WTC11 (cell line): ENCODE measurements around the gene GRM5. TPM values are rescaled to one million over a fixed set of nuclear protein-coding genes. Genes with fewer than 3 reads are reported as not detected.

ENCODE experiments used
- ATAC-seq: fragments of 200-7000 bp; cut with Tn5 transposase; 2 replicates; pipeline ENCODE4 v1.10.0; 2021; ENCODE audit warnings: mild to moderate bottlenecking, moderate library complexity
- CTCF ChIA-PET: fragments of 300-600 bp; sonication (Branson Sonifier 250); formaldehyde crosslinking; loops from one replicate; lab custom pipeline; 2021; ENCODE audit warnings: antibody characterized with exemption; lab: Charles Lee
- POLR2A ChIA-PET: fragments of 350-600 bp; sonication (Branson Sonifier 250); formaldehyde crosslinking; loops from one replicate; lab custom pipeline; 2021; ENCODE audit warnings: antibody characterized with exemption; lab: Charles Lee
- DNase-seq: peaks from one replicate; pipeline ENCODE4 v3.0.0; 2021; ENCODE audit warnings: low spot score
- H3K27ac Mint-ChIP-seq: 2 replicates; pipeline ENCODE4 v1.8.0; 2021; ENCODE audit warnings: mixed read lengths
- H3K27me3 Mint-ChIP-seq: 2 replicates; pipeline ENCODE4 v1.8.0; 2021; ENCODE audit warnings: low read depth, mild to moderate bottlenecking, moderate library complexity, mixed read lengths
- H3K36me3 Mint-ChIP-seq: 2 replicates; pipeline ENCODE4 v1.8.0; 2021; ENCODE audit warnings: mixed read lengths
- H3K4me1 Mint-ChIP-seq: 2 replicates; pipeline ENCODE4 v1.8.0; 2022; ENCODE audit warnings: mixed read lengths
- H3K4me3 Mint-ChIP-seq: 2 replicates; pipeline ENCODE4 v1.8.0; 2021; ENCODE audit warnings: mild to moderate bottlenecking, moderate library complexity, mixed read lengths
- H3K9me3 Mint-ChIP-seq: 2 replicates; pipeline ENCODE4 v1.8.0; 2021; ENCODE audit warnings: mixed read lengths
- CREB1 ChIP-seq: sonication (generic); formaldehyde crosslinking; IDR thresholded peaks from 2 replicates; pipeline ENCODE4 v1.8.0; 2023; ENCODE audit warnings: mild to moderate bottlenecking, missing genetic modification reagents
- CREM ChIP-seq: sonication (generic); formaldehyde crosslinking; IDR thresholded peaks from 2 replicates; pipeline ENCODE4 v1.8.1; 2022; ENCODE audit warnings: mild to moderate bottlenecking, missing genetic modification reagents, moderate library complexity
- ELF4 ChIP-seq: sonication (generic); formaldehyde crosslinking; IDR thresholded peaks from 2 replicates; pipeline ENCODE4 v1.8.1; 2022; ENCODE audit warnings: low read depth, mild to moderate bottlenecking, moderate library complexity, missing genetic modification reagents
- FOXP1 ChIP-seq: sonication (generic); formaldehyde crosslinking; IDR thresholded peaks from 2 replicates; pipeline ENCODE4 v1.8.0; 2022; ENCODE audit warnings: missing genetic modification reagents, mild to moderate bottlenecking, moderate library complexity, borderline replicate concordance
- JAZF1 ChIP-seq: fragments of 250-450 bp; sonication (Bioruptor Pico); IDR thresholded peaks from 2 replicates; pipeline ENCODE4 v1.9.0; 2021; ENCODE audit warnings: moderate library complexity, mild to moderate bottlenecking, inconsistent platforms
- NFYB ChIP-seq: sonication (generic); formaldehyde crosslinking; conservative IDR thresholded peaks from 2 replicates; pipeline ENCODE4 v1.8.0; 2022; ENCODE audit warnings: low read depth, missing genetic modification reagents
- NR3C1 ChIP-seq: sonication (generic); formaldehyde crosslinking; conservative IDR thresholded peaks from 2 replicates; pipeline ENCODE4 v1.8.1; 2023; ENCODE audit warnings: low read depth, mild to moderate bottlenecking, missing genetic modification reagents
- SMAD4 ChIP-seq: sonication (generic); formaldehyde crosslinking; IDR thresholded peaks from 2 replicates; pipeline ENCODE4 v1.8.0; 2022; ENCODE audit warnings: mild to moderate bottlenecking, missing genetic modification reagents
- ZNF121 ChIP-seq: sonication (generic); formaldehyde crosslinking; IDR thresholded peaks from 2 replicates; pipeline ENCODE4 v1.8.0; 2023; ENCODE audit warnings: missing genetic modification reagents
- ZNF232 ChIP-seq: sonication (generic); formaldehyde crosslinking; IDR thresholded peaks from 2 replicates; pipeline ENCODE4 v1.8.0; 2022; ENCODE audit warnings: mild to moderate bottlenecking, missing genetic modification reagents
- ZNF396 ChIP-seq: fragments of 250-450 bp; sonication (Bioruptor Pico); IDR thresholded peaks from 2 replicates; pipeline ENCODE4 v1.8.0; 2021; ENCODE audit warnings: mild to moderate bottlenecking, moderate library complexity, borderline replicate concordance
- total RNA-seq: library from RNA; stranded (reverse); gene quantifications from 3 replicates; pipeline ENCODE4 v1.2.3, GENCODE V29; 2021
- TF ChIP-seq, protein P1 (sequence below): sonication (generic); formaldehyde crosslinking; IDR thresholded peaks from 2 replicates; pipeline ENCODE4 v1.8.1; 2022; ENCODE audit warnings: low read depth, missing genetic modification reagents, borderline replicate concordance
- TF ChIP-seq, protein P2 (sequence below): sonication (generic); formaldehyde crosslinking; IDR thresholded peaks from 2 replicates; pipeline ENCODE4 v1.8.0; 2022; ENCODE audit warnings: mild to moderate bottlenecking, missing genetic modification reagents
- TF ChIP-seq, protein P3 (sequence below): sonication (generic); formaldehyde crosslinking; IDR thresholded peaks from 2 replicates; pipeline ENCODE4 v1.8.1; 2023; ENCODE audit warnings: mild to moderate bottlenecking, missing genetic modification reagents, moderate library complexity
- TF ChIP-seq, protein P4 (sequence below): sonication (generic); formaldehyde crosslinking; IDR thresholded peaks from 2 replicates; pipeline ENCODE4 v1.8.1; 2023; ENCODE audit warnings: mild to moderate bottlenecking, missing genetic modification reagents
- TF ChIP-seq, protein P5 (sequence below): fragments of 250-450 bp; sonication (Bioruptor Pico); conservative IDR thresholded peaks from 2 replicates; pipeline ENCODE4 v1.9.0; 2021; ENCODE audit warnings: mild to moderate bottlenecking
- TF ChIP-seq, protein P6 (sequence below): sonication (generic); formaldehyde crosslinking; IDR thresholded peaks from 2 replicates; pipeline ENCODE4 v1.8.1; 2022; ENCODE audit warnings: low read depth, mild to moderate bottlenecking, moderate library complexity, missing genetic modification reagents, borderline replicate concordance
- TF ChIP-seq, protein P7 (sequence below): sonication (generic); formaldehyde crosslinking; conservative IDR thresholded peaks from 2 replicates; pipeline ENCODE4 v1.8.1; 2023; ENCODE audit warnings: mild to moderate bottlenecking, low read depth, missing genetic modification reagents, moderate library complexity
- TF ChIP-seq, protein P8 (sequence below): sonication (generic); formaldehyde crosslinking; IDR thresholded peaks from 2 replicates; pipeline ENCODE4 v1.8.1; 2023; ENCODE audit warnings: mild to moderate bottlenecking, missing genetic modification reagents, borderline replicate concordance
- TF ChIP-seq, protein P9 (sequence below): fragments of 250-450 bp; sonication (Bioruptor Pico); IDR thresholded peaks from 2 replicates; pipeline ENCODE4 v1.8.0; 2021; ENCODE audit warnings: mild to moderate bottlenecking

The GRM5 gene
- total RNA-seq, 1 experiment from 2014 or later = 0.13 TPM

DNA sequence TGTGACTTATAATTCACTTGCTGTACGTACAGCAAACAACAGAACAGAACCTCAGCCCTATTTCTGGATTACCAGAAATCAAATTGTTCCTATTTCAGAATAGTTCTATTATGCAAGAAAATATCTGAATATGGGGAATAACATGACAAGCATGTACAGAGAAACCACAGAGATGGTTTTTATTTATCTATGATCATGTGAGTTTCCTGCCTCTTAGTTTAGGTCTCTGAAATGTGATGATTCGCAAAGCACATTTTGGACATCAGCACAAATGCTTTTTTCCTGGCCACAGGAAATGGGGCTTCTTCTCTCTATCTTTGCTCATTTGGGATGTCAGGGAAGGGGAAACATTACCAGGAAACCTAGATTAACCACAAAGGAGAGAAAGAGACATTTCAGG lies 461.5 kb downstream of the GRM5 start:
- no peak for DNase-seq
- peaks cover 12% of the 10 kb centered on the region for H3K9me3 Mint-ChIP-seq
- no peak for TF ChIP-seq NR3C1 (CRISPR knock-in tag)
- TF ChIP-seq CREM = no peak
- TF ChIP-seq, protein P1, sequence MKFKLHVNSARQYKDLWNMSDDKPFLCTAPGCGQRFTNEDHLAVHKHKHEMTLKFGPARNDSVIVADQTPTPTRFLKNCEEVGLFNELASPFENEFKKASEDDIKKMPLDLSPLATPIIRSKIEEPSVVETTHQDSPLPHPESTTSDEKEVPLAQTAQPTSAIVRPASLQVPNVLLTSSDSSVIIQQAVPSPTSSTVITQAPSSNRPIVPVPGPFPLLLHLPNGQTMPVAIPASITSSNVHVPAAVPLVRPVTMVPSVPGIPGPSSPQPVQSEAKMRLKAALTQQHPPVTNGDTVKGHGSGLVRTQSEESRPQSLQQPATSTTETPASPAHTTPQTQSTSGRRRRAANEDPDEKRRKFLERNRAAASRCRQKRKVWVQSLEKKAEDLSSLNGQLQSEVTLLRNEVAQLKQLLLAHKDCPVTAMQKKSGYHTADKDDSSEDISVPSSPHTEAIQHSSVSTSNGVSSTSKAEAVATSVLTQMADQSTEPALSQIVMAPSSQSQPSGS = no peak
- TF ChIP-seq, protein P2, sequence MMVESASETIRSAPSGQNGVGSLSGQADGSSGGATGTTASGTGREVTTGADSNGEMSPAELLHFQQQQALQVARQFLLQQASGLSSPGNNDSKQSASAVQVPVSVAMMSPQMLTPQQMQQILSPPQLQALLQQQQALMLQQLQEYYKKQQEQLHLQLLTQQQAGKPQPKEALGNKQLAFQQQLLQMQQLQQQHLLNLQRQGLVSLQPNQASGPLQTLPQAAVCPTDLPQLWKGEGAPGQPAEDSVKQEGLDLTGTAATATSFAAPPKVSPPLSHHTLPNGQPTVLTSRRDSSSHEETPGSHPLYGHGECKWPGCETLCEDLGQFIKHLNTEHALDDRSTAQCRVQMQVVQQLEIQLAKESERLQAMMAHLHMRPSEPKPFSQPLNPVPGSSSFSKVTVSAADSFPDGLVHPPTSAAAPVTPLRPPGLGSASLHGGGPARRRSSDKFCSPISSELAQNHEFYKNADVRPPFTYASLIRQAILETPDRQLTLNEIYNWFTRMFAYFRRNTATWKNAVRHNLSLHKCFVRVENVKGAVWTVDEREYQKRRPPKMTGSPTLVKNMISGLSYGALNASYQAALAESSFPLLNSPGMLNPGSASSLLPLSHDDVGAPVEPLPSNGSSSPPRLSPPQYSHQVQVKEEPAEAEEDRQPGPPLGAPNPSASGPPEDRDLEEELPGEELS = no peak
- no peak for TF ChIP-seq ELF4 (CRISPR knock-in tag)
- TF ChIP-seq JAZF1 (CRISPR knock-in tag) = no peak
- TF ChIP-seq ZNF232 (CRISPR knock-in tag) = no peak
- TF ChIP-seq, protein P3, sequence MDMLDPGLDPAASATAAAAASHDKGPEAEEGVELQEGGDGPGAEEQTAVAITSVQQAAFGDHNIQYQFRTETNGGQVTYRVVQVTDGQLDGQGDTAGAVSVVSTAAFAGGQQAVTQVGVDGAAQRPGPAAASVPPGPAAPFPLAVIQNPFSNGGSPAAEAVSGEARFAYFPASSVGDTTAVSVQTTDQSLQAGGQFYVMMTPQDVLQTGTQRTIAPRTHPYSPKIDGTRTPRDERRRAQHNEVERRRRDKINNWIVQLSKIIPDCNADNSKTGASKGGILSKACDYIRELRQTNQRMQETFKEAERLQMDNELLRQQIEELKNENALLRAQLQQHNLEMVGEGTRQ (CRISPR knock-in tag) = no peak
- TF ChIP-seq, protein P4, sequence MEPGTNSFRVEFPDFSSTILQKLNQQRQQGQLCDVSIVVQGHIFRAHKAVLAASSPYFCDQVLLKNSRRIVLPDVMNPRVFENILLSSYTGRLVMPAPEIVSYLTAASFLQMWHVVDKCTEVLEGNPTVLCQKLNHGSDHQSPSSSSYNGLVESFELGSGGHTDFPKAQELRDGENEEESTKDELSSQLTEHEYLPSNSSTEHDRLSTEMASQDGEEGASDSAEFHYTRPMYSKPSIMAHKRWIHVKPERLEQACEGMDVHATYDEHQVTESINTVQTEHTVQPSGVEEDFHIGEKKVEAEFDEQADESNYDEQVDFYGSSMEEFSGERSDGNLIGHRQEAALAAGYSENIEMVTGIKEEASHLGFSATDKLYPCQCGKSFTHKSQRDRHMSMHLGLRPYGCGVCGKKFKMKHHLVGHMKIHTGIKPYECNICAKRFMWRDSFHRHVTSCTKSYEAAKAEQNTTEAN = no peak
- TF ChIP-seq FOXP1 (CRISPR knock-in tag) = no peak
- TF ChIP-seq, protein P5, sequence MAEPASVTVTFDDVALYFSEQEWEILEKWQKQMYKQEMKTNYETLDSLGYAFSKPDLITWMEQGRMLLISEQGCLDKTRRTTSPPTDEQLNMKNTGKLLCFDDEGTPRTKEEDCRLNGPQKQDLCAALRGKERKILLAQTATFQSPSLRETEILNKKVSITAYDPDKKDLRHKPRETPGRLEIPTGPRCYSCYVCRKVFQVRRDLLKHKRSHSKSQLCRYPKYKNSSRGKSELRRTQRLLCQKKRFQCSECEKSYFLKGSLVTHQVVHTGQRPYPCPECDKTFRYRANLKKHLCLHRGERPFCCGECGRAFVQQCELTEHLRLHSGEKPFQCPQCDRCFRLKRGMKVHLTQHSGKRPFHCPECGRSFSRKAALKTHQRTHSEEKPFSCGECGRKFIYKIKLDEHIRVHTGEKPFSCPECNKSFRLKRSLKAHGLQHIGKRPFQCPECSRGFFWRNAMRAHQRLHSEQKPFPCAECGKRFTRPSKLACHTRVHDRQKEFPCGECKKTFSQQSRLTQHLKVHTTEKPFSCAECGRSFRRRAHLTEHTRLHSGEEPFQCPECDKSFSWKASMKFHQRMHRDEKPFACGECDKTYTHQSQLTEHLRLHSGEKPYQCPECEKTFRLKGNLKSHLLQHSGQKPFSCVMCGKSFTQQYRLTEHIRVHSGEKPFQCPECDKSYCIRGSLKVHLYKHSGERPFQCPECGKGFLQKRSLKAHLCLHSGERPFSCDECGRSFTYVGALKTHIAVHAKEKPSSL (CRISPR knock-in tag) = no peak
- no peak for TF ChIP-seq SMAD4 (CRISPR knock-in tag)
- TF ChIP-seq NFYB (CRISPR knock-in tag) = no peak
- TF ChIP-seq, protein P6, sequence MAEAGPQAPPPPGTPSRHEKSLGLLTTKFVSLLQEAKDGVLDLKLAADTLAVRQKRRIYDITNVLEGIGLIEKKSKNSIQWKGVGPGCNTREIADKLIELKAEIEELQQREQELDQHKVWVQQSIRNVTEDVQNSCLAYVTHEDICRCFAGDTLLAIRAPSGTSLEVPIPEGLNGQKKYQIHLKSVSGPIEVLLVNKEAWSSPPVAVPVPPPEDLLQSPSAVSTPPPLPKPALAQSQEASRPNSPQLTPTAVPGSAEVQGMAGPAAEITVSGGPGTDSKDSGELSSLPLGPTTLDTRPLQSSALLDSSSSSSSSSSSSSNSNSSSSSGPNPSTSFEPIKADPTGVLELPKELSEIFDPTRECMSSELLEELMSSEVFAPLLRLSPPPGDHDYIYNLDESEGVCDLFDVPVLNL (CRISPR knock-in tag) = no peak
- TF ChIP-seq, protein P7, sequence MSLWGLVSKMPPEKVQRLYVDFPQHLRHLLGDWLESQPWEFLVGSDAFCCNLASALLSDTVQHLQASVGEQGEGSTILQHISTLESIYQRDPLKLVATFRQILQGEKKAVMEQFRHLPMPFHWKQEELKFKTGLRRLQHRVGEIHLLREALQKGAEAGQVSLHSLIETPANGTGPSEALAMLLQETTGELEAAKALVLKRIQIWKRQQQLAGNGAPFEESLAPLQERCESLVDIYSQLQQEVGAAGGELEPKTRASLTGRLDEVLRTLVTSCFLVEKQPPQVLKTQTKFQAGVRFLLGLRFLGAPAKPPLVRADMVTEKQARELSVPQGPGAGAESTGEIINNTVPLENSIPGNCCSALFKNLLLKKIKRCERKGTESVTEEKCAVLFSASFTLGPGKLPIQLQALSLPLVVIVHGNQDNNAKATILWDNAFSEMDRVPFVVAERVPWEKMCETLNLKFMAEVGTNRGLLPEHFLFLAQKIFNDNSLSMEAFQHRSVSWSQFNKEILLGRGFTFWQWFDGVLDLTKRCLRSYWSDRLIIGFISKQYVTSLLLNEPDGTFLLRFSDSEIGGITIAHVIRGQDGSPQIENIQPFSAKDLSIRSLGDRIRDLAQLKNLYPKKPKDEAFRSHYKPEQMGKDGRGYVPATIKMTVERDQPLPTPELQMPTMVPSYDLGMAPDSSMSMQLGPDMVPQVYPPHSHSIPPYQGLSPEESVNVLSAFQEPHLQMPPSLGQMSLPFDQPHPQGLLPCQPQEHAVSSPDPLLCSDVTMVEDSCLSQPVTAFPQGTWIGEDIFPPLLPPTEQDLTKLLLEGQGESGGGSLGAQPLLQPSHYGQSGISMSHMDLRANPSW (CRISPR knock-in tag) = no peak
- no peak for TF ChIP-seq ZNF396 (CRISPR knock-in tag)
- TF ChIP-seq CREB1 = no peak
- TF ChIP-seq, protein P8, sequence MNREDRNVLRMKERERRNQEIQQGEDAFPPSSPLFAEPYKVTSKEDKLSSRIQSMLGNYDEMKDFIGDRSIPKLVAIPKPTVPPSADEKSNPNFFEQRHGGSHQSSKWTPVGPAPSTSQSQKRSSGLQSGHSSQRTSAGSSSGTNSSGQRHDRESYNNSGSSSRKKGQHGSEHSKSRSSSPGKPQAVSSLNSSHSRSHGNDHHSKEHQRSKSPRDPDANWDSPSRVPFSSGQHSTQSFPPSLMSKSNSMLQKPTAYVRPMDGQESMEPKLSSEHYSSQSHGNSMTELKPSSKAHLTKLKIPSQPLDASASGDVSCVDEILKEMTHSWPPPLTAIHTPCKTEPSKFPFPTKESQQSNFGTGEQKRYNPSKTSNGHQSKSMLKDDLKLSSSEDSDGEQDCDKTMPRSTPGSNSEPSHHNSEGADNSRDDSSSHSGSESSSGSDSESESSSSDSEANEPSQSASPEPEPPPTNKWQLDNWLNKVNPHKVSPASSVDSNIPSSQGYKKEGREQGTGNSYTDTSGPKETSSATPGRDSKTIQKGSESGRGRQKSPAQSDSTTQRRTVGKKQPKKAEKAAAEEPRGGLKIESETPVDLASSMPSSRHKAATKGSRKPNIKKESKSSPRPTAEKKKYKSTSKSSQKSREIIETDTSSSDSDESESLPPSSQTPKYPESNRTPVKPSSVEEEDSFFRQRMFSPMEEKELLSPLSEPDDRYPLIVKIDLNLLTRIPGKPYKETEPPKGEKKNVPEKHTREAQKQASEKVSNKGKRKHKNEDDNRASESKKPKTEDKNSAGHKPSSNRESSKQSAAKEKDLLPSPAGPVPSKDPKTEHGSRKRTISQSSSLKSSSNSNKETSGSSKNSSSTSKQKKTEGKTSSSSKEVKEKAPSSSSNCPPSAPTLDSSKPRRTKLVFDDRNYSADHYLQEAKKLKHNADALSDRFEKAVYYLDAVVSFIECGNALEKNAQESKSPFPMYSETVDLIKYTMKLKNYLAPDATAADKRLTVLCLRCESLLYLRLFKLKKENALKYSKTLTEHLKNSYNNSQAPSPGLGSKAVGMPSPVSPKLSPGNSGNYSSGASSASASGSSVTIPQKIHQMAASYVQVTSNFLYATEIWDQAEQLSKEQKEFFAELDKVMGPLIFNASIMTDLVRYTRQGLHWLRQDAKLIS (CRISPR knock-in tag) = no peak
- TF ChIP-seq, protein P9, sequence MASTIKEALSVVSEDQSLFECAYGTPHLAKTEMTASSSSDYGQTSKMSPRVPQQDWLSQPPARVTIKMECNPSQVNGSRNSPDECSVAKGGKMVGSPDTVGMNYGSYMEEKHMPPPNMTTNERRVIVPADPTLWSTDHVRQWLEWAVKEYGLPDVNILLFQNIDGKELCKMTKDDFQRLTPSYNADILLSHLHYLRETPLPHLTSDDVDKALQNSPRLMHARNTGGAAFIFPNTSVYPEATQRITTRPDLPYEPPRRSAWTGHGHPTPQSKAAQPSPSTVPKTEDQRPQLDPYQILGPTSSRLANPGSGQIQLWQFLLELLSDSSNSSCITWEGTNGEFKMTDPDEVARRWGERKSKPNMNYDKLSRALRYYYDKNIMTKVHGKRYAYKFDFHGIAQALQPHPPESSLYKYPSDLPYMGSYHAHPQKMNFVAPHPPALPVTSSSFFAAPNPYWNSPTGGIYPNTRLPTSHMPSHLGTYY (CRISPR knock-in tag) = no peak
- TF ChIP-seq ZNF121 = no peak
- TF ChIP-seq, all 79 proteins: peak for 0
- H3K4me1 Mint-ChIP-seq = no peaks in the 10 kb centered on the region
- CTCF ChIA-PET = no interaction called here
- peaks cover 3% of the 10 kb centered on the region; the same call in 1 of the 2 replicates for H3K27me3 Mint-ChIP-seq
- POLR2A ChIA-PET = no interaction called here
- no peak for ATAC-seq
- H3K27ac Mint-ChIP-seq = no peak overlapping the region
- H3K4me3 Mint-ChIP-seq = no peak overlapping the region
- H3K36me3 Mint-ChIP-seq = no peaks in the 10 kb centered on the region
